WI38 (cell line): ENCODE data around the gene SH3RF1.

Experiments used
- H3K4me3 ChIP-seq: 2 replicates; pipeline ENCODE4 v1.5.1; 2011; ENCODE audit warnings: low read depth, mild to moderate bottlenecking, control low read depth, low read length
- CTCF ChIP-seq: IDR thresholded peaks from 2 replicates; pipeline ENCODE4 v1.5.1; 2012; ENCODE audit warnings: low read depth, mild to moderate bottlenecking, control low read depth, low read length

Gene SH3RF1

GRCh38 chr4:169249214-169249973 lies 21.4 kb downstream of the SH3RF1 start:
- no peak for TF ChIP-seq CTCF
- no peak overlapping the region for H3K4me3 ChIP-seq

GRCh38 chr4:169248645-169249044 lies 22.1 kb downstream of the SH3RF1 start:
- H3K4me3 ChIP-seq = no peak overlapping the region
- no peak for TF ChIP-seq CTCF

- no peak for TF ChIP-seq CTCF
- no peak overlapping the region for H3K4me3 ChIP-seq
Observed at GRCh38 chr4:169246957-169247396, 23.8 kb downstream of the SH3RF1 start.

GRCh38 chr4:169246279-169246678 lies 24.5 kb downstream of the SH3RF1 start:
- no peak for TF ChIP-seq CTCF
- H3K4me3 ChIP-seq = no peak overlapping the region

- TF ChIP-seq CTCF = no peak
- no peak overlapping the region for H3K4me3 ChIP-seq
Observed at GRCh38 chr4:169245061-169245460, 25.7 kb downstream of the SH3RF1 start.

- no peak overlapping the region for H3K4me3 ChIP-seq
- no peak for TF ChIP-seq CTCF
Observed at GRCh38 chr4:169243825-169244609, 26.7 kb downstream of the SH3RF1 start.

- TF ChIP-seq CTCF = no peak
- H3K4me3 ChIP-seq = no peak overlapping the region
Observed at GRCh38 chr4:169241464-169241863, 29.3 kb downstream of the SH3RF1 start.
